Nephron (organoid): ENCODE data around the gene FZD7.

ENCODE experiments used
- H3K27ac Mint-ChIP-seq, 3 experiments: 2 replicates each; pipeline ENCODE4 v1.8.0; 2020; ENCODE audit warnings: mixed read lengths in 3 of 3, mild to moderate bottlenecking in 2 of 3, moderate library complexity in 1 of 3
- H3K27me3 Mint-ChIP-seq: 2 replicates; pipeline ENCODE4 v1.8.0; 2021; ENCODE audit warnings: low read depth, mild to moderate bottlenecking, moderate library complexity, mixed read lengths
- H3K36me3 Mint-ChIP-seq: 2 replicates; pipeline ENCODE4 v1.8.0; 2020; ENCODE audit warnings: low read depth, mixed read lengths
- H3K4me1 Mint-ChIP-seq: 2 replicates; pipeline ENCODE4 v1.8.0; 2020; ENCODE audit warnings: mixed read lengths
- H3K4me3 Mint-ChIP-seq, 3 experiments: 2 replicates each; pipeline ENCODE4 v1.8.0; 2020; ENCODE audit warnings: mild to moderate bottlenecking in 3 of 3, mixed read lengths in 3 of 3, moderate library complexity in 2 of 3
- H3K9me3 Mint-ChIP-seq: 2 replicates; pipeline ENCODE4 v1.8.0; 2020; ENCODE audit warnings: mixed read lengths
- CTCF ChIP-seq, 3 experiments: fragments of 200-600 bp; sonication (generic); IDR thresholded peaks; one replicate each; pipeline ENCODE4 v1.5.0; 2021; ENCODE audit warnings: antibody characterized with exemption in 3 of 3; ENCODE audit not compliant: unreplicated experiment in 3 of 3

FZD7 gene

DNA sequence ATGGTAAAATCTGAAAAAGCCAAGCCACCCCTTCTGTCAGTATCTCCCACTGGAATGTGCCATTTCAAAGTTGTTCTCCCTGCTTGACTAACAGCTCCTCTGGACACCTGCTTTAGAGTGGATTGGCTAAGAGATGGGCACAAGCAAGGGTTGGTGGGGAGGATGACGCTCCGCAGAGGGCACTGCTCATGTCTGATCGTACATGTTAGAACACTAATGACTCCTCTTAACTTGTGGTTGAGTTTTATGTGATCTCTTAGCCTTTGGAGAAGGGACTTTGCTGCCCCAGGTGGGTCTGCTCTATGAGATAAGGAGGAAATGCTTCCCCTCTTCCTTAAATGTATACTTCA, 31.2 kb downstream of the FZD7 start:
- H3K4me3 Mint-ChIP-seq = peak overlapping the region in 1 of 3 experiments; percentile 23
- H3K4me1 Mint-ChIP-seq = peaks cover 66% of the 10 kb centered on the region
- no peaks in the 10 kb centered on the region for H3K36me3 Mint-ChIP-seq
- no peaks in the 10 kb centered on the region for H3K9me3 Mint-ChIP-seq
- H3K27ac Mint-ChIP-seq = peak overlapping the region; percentile 96 to 99 (median 97)
- no peak for TF ChIP-seq CTCF (IDR thresholded peaks at IDR 0.05; ENCODE audit: unreplicated experiment in 3 of 3)
- H3K27me3 Mint-ChIP-seq = no peaks in the 10 kb centered on the region

GRCh38 chr2:202065876-202066275, 32.2 kb downstream of the FZD7 start:
- no peaks in the 10 kb centered on the region for H3K36me3 Mint-ChIP-seq
- TF ChIP-seq CTCF (IDR thresholded peaks at IDR 0.05; ENCODE audit: unreplicated experiment in 3 of 3) = no peak
- H3K27me3 Mint-ChIP-seq = no peaks in the 10 kb centered on the region
- H3K4me1 Mint-ChIP-seq = peaks cover 70% of the 10 kb centered on the region
- no peak overlapping the region for H3K4me3 Mint-ChIP-seq
- H3K27ac Mint-ChIP-seq = peak overlapping the region; percentile 96 to 99 (median 97)
- H3K9me3 Mint-ChIP-seq = no peaks in the 10 kb centered on the region

- H3K27ac Mint-ChIP-seq = peak overlapping the region; percentile 86 to 93 (median 91)
- H3K4me3 Mint-ChIP-seq = peak overlapping the region in 1 of 3 experiments; percentile 5
- no peaks in the 10 kb centered on the region for H3K27me3 Mint-ChIP-seq
- H3K36me3 Mint-ChIP-seq = no peaks in the 10 kb centered on the region
- peaks cover 73% of the 10 kb centered on the region for H3K4me1 Mint-ChIP-seq
- H3K9me3 Mint-ChIP-seq = no peaks in the 10 kb centered on the region
- TF ChIP-seq CTCF (IDR thresholded peaks at IDR 0.05; ENCODE audit: unreplicated experiment in 3 of 3) = no peak
These were observed 33.2 kb downstream of the FZD7 start for GRCh38 chr2:202066875-202067274.

DNA sequence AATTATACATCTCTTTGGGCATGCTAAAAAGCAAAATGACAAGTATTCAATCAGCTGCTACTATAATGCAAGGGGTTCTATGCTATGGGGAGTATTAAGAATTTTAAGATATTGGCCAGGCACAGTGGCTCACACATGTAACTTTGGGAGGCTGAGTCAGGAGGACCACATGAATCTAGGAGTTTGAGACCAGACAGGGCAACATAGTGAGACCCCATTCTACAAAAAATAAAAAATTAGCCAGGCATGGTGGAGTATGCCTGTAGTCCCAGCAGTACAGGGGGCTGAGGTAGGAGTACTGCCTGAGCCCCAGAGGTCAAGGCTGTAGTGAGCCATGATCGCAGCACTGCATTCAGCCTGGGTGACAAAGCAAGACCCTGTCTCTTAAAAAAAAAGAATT, 33.9 kb downstream of the FZD7 start:
- Mint-ChIP-seq H3K4me3 (no peak overlapping the region), H3K27ac (peak overlapping the region; percentile 86 to 93 (median 91)), H3K27me3 (no peaks in the 10 kb centered on the region), H3K9me3 (no peaks in the 10 kb centered on the region), H3K36me3 (no peaks in the 10 kb centered on the region), H3K4me1 (peaks cover 73% of the 10 kb centered on the region)
- TF ChIP-seq CTCF (IDR thresholded peaks at IDR 0.05; ENCODE audit: unreplicated experiment in 3 of 3) = no peak

- Mint-ChIP-seq H3K4me1 (peaks cover 67% of the 10 kb centered on the region), H3K27me3 (no peaks in the 10 kb centered on the region), H3K4me3 (no peak overlapping the region), H3K36me3 (no peaks in the 10 kb centered on the region), H3K27ac (peak overlapping the region; percentile 57 to 84 (median 68)), H3K9me3 (no peaks in the 10 kb centered on the region)
- TF ChIP-seq CTCF (IDR thresholded peaks at IDR 0.05; ENCODE audit: unreplicated experiment in 3 of 3) = no peak
These were observed 35.8 kb downstream of the FZD7 start for GRCh38 chr2:202069170-202070067.

DNA sequence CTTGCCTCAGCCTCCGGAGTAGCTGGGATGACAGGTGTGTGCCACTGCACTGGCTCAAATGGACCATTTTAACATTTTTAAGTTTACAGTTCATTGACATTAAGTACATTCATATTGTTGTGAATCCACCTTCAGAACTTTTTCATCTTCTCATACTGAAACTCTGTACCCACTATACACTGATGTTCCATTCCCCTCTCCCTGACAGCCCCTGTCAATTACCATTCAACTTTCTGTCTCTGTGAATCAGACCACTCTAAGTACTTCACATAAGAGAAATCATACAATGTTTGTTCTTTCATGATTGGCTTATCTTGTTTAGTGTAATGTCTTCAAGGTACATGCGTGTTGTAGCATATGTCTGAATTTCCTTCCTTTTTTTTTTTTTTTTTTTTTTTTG, 37.5 kb downstream of the FZD7 start:
- H3K27ac Mint-ChIP-seq = peak overlapping the region in 2 of 3 experiments; percentile 10 to 86
- H3K4me3 Mint-ChIP-seq = no peak overlapping the region
- H3K4me1 Mint-ChIP-seq = peaks cover 55% of the 10 kb centered on the region
- no peak for TF ChIP-seq CTCF (IDR thresholded peaks at IDR 0.05; ENCODE audit: unreplicated experiment in 3 of 3)
- no peaks in the 10 kb centered on the region for H3K27me3 Mint-ChIP-seq
- no peaks in the 10 kb centered on the region for H3K36me3 Mint-ChIP-seq
- H3K9me3 Mint-ChIP-seq = no peaks in the 10 kb centered on the region
